ENCODE results near the gene INO80E.
"Not testable (repeated sequence)": the region's sequence is repeated elsewhere in the genome, so short reads cannot be mapped to it uniquely, and the experiment has no call there.

The INO80E gene

DNA sequence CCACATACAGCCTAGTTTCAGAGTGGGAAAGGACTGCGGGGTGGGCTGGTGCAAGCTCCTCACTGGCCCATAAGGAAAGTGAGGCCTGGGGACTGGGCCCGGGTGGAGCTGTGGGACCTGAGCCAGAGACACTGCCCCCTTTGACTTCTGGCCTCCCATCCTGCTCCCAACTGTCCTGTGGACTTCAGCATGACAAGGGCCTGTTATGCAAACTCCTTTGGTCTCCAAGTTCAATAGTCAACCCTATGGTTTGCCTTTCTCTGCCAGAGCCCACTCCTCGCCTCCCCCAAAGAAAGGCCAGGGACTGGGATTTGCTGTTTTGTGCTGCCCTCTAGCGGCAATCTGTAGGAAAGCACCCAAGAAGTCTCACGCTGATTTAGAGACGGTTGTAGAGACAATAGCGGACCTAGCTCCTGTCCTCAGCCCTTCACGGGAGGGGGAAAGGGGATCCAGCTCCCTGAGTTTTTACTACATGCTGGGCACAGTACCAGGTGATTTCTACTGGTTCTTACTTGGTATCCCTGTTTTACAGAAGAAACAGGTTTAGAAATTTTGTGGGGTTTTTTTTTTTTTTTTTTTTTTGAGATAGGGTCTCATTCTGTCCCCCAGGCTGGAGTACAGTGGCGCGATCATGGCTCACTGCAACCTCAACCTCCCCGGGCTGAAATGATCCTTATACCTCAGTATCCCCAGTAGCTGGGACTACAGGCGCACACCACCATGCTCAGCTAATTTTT is 36.2 kb downstream of the INO80E start:
- peak; percentile 36 for DNase-seq

- DNase-seq, result no peak
These were observed 37.2 kb downstream of the INO80E start for GRCh38 chr16:30033270-30033669.

DNA sequence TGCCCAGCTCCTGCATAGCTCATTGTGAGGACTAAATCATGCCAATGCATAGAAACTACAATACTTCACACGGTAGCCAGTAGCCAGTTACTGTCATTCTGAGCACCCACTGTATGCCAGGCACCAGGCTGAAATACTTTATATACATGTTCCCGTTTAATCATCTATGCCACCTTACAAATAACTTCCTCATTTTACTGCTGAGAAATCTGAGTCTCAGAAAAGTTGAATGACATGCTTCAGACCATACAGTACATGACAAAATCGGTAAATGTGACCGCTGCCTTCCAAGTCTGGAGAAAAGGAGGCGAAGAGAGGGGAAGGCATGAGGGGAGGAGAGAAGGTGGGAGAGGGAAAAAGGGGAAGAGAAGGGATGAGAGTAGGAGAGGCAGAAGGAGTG is 44.2 kb downstream of the INO80E start:
- DNase-seq, result no peak

DNA sequence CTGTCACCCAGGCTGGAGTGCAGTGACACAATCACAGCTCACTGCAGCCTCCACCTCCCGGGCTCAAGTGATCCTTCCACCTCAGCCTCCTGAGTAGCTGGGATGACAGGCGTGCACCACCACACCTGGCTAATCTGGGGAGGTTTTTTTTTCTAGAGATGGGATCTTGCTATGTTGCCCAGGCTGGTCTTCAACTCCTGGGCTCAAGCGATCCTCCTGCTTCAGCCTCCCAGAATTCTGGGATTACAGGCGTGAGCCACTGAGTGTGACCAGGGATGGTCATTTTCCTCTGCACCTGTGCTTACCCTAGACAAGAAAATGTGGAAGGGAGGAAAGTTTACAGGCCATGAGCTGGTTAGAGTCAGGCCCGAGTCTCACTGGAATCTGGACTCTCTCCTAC is 44.6 kb downstream of the INO80E start:
- not testable (repeated sequence) for DNase-seq

GRCh38 chr16:30041841-30042240 is 45.8 kb downstream of the INO80E start:
- no peak for DNase-seq

GRCh38 chr16:30046178-30046577 is 50.1 kb downstream of the INO80E start:
- DNase-seq, result no peak

DNA sequence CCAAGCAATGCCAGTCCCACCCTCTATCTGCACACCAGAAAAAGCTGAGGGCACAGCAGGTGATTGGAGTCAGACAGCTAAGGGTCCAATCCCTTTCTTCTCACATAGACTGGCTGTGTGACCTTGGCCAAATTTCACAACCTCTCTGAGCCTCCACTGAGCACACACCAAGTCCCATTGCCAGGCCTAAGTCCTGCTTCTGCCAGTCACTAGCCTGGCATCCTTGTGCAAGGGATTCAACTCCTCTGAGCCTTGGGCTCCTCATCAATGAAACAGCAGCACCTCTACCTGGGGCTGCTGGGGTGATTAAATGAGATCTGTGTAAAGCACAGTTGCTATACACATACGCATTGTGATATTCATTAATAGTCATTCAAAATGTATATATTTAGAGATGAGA is 50.5 kb downstream of the INO80E start:
- no peak for DNase-seq

GRCh38 chr16:30049871-30050270 is 53.8 kb downstream of the INO80E start:
- DNase-seq, result no peak

GRCh38 chr16:30051518-30051917 is 55.5 kb downstream of the INO80E start:
- DNase-seq, result no peak

DNA sequence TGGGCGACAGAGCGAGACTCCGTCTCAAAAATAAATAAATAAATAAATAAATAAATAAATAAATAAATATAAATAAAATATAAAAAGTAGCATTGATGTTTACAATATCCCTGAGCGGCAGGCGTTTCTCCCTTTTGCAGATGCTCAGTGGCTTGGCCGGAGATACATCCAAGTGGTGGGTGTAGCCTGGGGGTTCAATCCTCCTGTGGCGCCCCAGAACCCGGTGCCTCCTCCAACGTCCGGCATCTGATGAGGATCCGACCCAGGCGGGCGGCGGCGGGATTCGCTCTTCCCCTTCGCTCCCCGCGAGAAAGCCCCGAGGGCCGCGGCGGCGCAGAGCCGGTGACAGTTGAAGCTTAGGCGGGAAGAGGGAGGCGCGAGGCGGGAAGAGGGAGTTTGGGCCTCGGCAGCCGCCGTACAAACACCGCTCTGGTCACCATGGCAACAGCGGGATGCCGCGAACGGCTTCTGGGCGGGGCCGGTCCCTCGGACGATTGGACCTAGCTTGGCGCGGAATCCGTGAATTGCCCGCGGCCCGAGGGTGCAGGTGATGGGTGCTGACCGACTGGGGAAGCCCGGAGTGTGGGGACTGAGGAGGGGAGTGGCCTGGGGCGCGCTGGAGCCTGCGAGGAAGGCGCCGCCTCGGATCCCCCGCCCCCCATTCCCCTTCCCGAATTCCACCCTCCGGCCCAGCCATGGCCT is 56.8 kb downstream of the INO80E start:
- DNase-seq, result peak; percentile 94

GRCh38 chr16:30053376-30054015 is 57.5 kb downstream of the INO80E start:
- DNase-seq, result peak; percentile 31

DNA sequence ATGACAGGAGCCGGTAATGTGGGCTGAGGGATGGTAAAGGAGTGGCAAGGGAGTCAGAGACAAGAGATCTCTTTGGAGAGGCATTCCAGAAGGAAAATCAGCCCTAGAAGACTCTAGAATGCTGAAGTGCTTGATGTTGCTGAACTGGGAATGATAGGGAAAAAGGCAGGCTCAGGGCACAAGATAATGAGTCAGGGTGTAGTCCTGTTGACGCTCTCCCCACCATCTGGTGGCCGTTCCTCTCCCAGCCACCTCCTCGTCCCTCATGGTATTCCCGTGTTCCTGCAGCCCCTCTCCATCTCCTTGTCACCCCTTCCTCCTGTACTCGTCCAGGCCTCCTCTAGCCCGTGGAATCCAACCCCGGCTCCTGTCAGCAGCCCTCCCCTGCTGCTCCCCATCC is 58.4 kb downstream of the INO80E start:
- no peak for DNase-seq

DNA sequence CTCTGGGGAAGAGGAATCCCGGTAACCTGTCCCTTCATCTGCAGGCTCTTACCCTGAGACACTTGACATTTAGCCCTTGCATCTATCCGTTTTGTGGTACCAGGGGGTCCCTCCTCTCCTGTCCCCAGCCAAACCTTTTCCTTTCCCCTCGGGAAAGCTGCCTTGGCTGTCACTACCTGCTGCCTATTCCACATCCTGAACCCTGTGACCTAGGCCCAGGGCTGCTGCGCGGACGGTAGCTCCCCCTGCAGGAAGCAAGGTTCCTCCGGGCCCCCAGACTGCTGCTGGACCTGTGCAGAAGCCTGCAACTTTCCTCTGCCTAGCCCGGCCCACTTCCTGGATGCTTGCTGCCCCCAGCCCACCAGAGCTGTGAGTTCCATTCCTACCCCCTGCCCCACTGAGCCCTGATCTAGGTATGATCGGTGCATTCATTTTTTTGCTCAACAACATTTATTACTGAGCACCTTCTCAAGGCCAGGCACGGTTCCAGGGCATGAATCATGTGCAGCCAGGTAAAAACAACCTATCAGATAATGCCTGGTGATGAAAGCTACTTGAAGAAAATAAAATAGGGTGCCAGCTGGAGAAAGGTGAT is 59.0 kb downstream of the INO80E start:
- no peak for DNase-seq
